A673 (cell line): ENCODE data around the gene CLEC16A.

Source experiments
- CTCF ChIP-seq: fragments of 300-800, 200-600 bp; sonication (generic); conservative IDR thresholded peaks from 2 replicates; pipeline ENCODE4 v1.5.1; 2017; ENCODE audit warnings: low read depth, mild to moderate bottlenecking, antibody characterized with exemption, low read length, moderate library complexity, mixed read lengths
- EZH2 ChIP-seq: fragments of 200-600 bp; sonication (generic); IDR thresholded peaks from 2 replicates; pipeline ENCODE4 v1.6.1; 2017; ENCODE audit warnings: borderline replicate concordance, low read depth, mild to moderate bottlenecking, mixed read lengths, antibody characterized with exemption, low read length; ENCODE audit not compliant: poor library complexity, severe bottlenecking

DNA sequence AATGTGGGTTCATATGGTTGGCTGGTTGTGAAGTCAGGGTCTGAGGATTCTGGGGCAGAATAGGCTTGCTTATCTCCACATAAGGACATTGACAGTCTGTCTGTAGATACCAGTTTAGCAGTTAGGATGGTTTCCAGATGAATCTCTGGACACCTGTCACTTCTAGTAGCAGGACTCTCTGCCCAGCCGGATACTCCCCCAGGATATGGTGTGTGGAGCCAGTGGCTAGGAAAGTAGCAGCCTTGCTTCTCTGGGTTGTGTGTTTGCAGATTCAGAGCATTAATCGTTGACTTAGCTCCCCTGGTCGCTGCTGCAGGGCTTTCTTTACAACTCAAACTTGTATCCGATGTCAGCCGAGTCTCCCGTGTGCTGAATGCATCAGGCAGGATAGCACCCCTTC is 45.2 kb downstream of the CLEC16A start:
- TF ChIP-seq EZH2: no peak
- TF ChIP-seq CTCF: no peak
